Measurements from ENCODE around the gene PROM1.
A peak's percentile ranks its signal among the peaks of the same experiment; 100 is the strongest.

The PROM1 gene

GRCh38 chr4:16120720-16121119 lies 36.9 kb upstream of the PROM1 start:
- Histone ChIP-seq H3K9me3 (replicated peaks; ENCODE audit: insufficient read depth, low read length) (no peaks in the 10 kb centered on the region), H2AFZ (ENCODE audit: low read length) (peak overlapping the region; percentile 66), H3K9ac (ENCODE audit: low read length) (no peak overlapping the region), H3K27me3 (replicated peaks; ENCODE audit: insufficient read depth, low read length) (no peaks in the 10 kb centered on the region), H3K27ac (ENCODE audit: low read length) (no peak overlapping the region), H3K79me2 (ENCODE audit: low read length) (no peaks in the 10 kb centered on the region), H4K20me1 (ENCODE audit: insufficient read depth, low read length) (no peaks in the 10 kb centered on the region), H3K9me2 (replicated peaks; ENCODE audit: insufficient read depth, low read length) (no peaks in the 10 kb centered on the region), H3K36me3 (replicated peaks; ENCODE audit: insufficient read depth, low read length) (no peaks in the 10 kb centered on the region), H3K4me2 (ENCODE audit: low read depth, low read length) (peak overlapping the region; percentile 8; the same call in 1 of the 2 replicates), H3K4me3 (ENCODE audit: low read length) (no peak overlapping the region), H3F3A (ENCODE audit: insufficient read depth, low read length) (no peaks in the 10 kb centered on the region), H3K4me1 (ENCODE audit: low read length) (no peaks in the 10 kb centered on the region)
- TF ChIP-seq EZH2phosphoT487 (IDR thresholded peaks at IDR 0.05; ENCODE audit: low read length) (no peak), EZH2 (optimal IDR thresholded peaks at IDR 0.05; ENCODE audit: low read depth, low read length) (no peak), CTCF (IDR thresholded peaks at IDR 0.05; ENCODE audit: low read length) (no peak)
- DNase-seq = peak; percentile 19

DNA sequence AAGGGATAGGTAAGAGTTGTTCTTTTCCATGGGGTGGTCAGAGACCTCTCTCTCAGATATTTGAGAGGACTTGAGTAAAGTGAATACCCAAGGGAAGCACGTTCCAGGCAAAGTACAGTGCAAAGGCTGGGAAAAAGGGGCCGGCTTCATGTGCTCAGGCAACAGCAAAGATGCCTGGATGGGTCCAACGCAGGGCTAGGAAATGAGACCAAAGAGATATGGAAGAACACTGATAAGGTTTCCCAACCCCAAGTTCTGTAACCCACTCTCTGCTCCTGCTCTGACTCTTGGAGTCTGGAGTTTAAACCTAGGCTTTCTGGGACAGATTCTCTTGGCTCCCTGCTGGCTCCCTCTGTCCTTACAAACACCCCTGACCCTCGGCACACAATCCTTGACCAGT lies 36.2 kb upstream of the PROM1 start:
- no peak overlapping the region for H3K9ac ChIP-seq (ENCODE audit: low read length)
- no peak overlapping the region for H3K4me2 ChIP-seq (ENCODE audit: low read depth, low read length)
- no peak for DNase-seq
- no peak for TF ChIP-seq CTCF (IDR thresholded peaks at IDR 0.05; ENCODE audit: low read length)
- no peak for TF ChIP-seq EZH2 (optimal IDR thresholded peaks at IDR 0.05; ENCODE audit: low read depth, low read length)
- no peak for TF ChIP-seq EZH2phosphoT487 (IDR thresholded peaks at IDR 0.05; ENCODE audit: low read length)
- H3K27me3 ChIP-seq (replicated peaks; ENCODE audit: insufficient read depth, low read length) = no peaks in the 10 kb centered on the region
- no peak overlapping the region for H3K4me3 ChIP-seq (ENCODE audit: low read length)
- H3K79me2 ChIP-seq (ENCODE audit: low read length) = no peaks in the 10 kb centered on the region
- H3K9me2 ChIP-seq (replicated peaks; ENCODE audit: insufficient read depth, low read length) = no peaks in the 10 kb centered on the region
- no peaks in the 10 kb centered on the region for H4K20me1 ChIP-seq (ENCODE audit: insufficient read depth, low read length)
- no peak overlapping the region for H3K27ac ChIP-seq (ENCODE audit: low read length)
- H3K36me3 ChIP-seq (replicated peaks; ENCODE audit: insufficient read depth, low read length) = no peaks in the 10 kb centered on the region
- no peaks in the 10 kb centered on the region for H3F3A ChIP-seq (ENCODE audit: insufficient read depth, low read length)
- no peaks in the 10 kb centered on the region for H3K4me1 ChIP-seq (ENCODE audit: low read length)
- 0 out of 2 replicates have a peak overlapping the region, but pooled peaks have one; percentile 66 for H2AFZ ChIP-seq (ENCODE audit: low read length)
- H3K9me3 ChIP-seq (replicated peaks; ENCODE audit: insufficient read depth, low read length) = no peaks in the 10 kb centered on the region

DNA sequence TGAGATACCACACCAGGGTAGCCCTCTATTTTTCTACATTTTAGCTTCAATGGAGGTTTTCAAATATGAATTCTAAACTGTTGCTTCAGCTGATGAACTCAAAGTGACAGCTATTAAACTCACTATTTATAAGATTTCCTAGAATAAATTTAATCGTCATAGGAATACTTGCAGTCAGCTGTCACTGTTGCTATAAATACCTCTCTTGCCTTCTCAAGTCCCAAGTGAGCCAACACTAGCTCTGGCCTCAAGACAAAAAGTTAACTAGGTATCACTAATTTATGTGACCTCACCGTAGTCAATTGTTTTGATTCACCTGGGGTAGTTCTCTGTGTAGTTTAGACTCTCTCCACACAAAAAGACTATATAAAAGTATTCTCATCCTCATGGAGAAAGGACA lies 34.3 kb upstream of the PROM1 start:
- no peak for TF ChIP-seq EZH2phosphoT487 (IDR thresholded peaks at IDR 0.05; ENCODE audit: low read length)
- no peak for TF ChIP-seq CTCF (IDR thresholded peaks at IDR 0.05; ENCODE audit: low read length)
- TF ChIP-seq EZH2 (optimal IDR thresholded peaks at IDR 0.05; ENCODE audit: low read depth, low read length) = no peak
- no peaks in the 10 kb centered on the region for H3K27me3 ChIP-seq (replicated peaks; ENCODE audit: insufficient read depth, low read length)

More for the DNA sequence above, 34.3 kb upstream of the PROM1 start:
- H3K9ac ChIP-seq (ENCODE audit: low read length) = no peak overlapping the region
- H3F3A ChIP-seq (ENCODE audit: insufficient read depth, low read length) = no peaks in the 10 kb centered on the region
- no peaks in the 10 kb centered on the region for H3K4me1 ChIP-seq (ENCODE audit: low read length)
- no peak overlapping the region for H2AFZ ChIP-seq (ENCODE audit: low read length)
- no peak overlapping the region for H3K4me3 ChIP-seq (ENCODE audit: low read length)
- DNase-seq = no peak
- no peaks in the 10 kb centered on the region for H3K79me2 ChIP-seq (ENCODE audit: low read length)
- no peak overlapping the region for H3K4me2 ChIP-seq (ENCODE audit: low read depth, low read length)
- H3K9me2 ChIP-seq (replicated peaks; ENCODE audit: insufficient read depth, low read length) = no peaks in the 10 kb centered on the region
- no peaks in the 10 kb centered on the region for H3K9me3 ChIP-seq (replicated peaks; ENCODE audit: insufficient read depth, low read length)
- H3K36me3 ChIP-seq (replicated peaks; ENCODE audit: insufficient read depth, low read length) = no peaks in the 10 kb centered on the region
- H3K27ac ChIP-seq (ENCODE audit: low read length) = no peak overlapping the region
- H4K20me1 ChIP-seq (ENCODE audit: insufficient read depth, low read length) = no peaks in the 10 kb centered on the region
